ENCODE measurements around the gene OR6K3.
"Not testable (repeated sequence)": the region's sequence is repeated elsewhere in the genome, so short reads cannot be mapped to it uniquely, and the experiment has no call there.

Gene OR6K3, protein sequence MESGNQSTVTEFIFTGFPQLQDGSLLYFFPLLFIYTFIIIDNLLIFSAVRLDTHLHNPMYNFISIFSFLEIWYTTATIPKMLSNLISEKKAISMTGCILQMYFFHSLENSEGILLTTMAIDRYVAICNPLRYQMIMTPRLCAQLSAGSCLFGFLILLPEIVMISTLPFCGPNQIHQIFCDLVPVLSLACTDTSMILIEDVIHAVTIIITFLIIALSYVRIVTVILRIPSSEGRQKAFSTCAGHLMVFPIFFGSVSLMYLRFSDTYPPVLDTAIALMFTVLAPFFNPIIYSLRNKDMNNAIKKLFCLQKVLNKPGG

DNA sequence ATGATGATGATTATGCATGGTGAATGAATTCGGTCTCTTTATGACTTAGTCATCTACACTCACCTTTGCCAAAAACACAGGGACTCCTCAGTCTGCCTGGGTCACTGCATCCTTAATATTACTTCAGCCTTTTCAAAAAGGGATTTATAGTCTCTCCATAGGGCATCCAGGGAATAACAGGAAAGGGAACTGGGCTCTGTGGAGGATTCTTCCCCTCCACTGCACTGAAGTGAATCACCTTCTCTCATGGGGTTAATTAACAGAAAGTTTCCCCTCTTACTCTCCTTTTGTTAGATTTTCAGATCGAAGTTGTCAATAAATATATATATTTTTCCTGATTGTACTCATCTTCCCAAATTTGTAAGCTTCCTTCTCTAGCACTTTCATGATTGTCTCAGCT, at the start of gene OR6K3:
Gene OR6K3, minus strand, starts transcription at position 101 of the 400 bp plus-strand sequence. CDS start 2,605 bp downstream, outside the sequence.
- no peak for DNase-seq

DNA sequence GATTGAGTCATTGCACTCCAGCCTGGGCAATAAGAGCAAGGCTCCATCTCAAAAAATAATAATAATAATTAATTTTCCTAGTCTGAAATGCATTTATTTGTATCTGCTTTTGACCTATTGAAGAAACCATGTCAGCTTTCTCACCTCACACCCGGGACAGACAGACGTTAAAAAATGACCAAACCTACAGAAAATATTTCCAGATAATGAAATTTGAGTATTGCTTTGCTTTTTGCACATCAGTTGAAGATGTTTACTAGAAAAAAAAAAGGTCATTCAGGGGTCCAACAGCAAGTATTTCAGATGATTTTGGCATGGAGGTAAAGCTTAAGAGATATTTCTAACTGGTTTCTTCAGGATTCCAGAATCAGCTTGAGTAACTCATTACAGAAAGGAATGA, 33.9 kb upstream of the OR6K3 start, which contains the start of gene OR6K6:
Gene OR6K6, plus strand, starts transcription at position 301 of the 400 bp plus-strand sequence. CDS start 168 bp downstream, outside the sequence.
- DNase-seq: no peak

DNA sequence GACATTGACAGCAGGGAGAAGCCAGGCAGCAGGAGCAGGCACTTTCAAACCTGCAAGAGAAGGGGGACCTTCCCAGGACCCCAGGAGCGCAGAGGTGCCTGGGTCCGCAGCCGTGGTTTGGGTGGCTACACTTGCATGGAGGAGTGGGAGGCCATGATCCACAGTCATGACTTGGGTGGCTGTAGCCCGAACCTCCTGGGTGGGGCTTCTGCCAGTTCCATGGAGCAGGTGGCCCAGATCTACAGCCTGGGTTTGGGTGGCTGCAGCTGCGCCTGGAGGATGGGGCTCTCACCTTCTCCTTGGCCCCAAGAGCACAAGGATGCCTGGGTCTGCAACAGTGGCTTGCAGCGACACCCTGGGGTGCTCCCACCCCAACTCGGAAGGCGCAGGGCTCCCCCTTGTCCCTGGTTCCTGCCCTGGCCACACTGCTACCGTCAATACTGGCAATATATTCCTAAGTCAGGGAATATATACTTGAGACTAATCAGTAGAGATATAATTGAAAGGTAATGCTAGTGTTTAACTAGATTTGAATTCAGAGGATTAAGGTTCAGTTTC, 31.7 kb upstream of the OR6K3 start:
- no peak for DNase-seq

DNA sequence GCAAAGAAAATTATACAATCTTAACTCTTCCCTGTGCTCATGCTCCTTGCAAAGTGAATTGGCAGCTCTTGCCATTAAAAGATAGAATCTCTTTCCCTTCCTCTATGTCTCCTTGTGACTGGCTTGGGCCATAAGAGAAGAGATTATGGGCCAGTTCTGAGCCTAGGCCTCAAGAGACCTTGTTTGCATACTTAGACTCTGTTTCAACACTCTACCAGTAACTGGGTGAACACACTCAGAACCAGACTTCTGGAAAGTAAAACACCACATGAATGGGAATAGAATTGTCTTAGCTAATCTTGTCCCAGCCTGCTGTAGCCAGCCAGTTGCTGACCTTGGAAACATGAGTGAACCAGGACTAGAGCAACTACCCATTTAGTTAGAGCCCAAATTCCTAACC, 15.3 kb upstream of the OR6K3 start:
- DNase-seq: no peak

DNA sequence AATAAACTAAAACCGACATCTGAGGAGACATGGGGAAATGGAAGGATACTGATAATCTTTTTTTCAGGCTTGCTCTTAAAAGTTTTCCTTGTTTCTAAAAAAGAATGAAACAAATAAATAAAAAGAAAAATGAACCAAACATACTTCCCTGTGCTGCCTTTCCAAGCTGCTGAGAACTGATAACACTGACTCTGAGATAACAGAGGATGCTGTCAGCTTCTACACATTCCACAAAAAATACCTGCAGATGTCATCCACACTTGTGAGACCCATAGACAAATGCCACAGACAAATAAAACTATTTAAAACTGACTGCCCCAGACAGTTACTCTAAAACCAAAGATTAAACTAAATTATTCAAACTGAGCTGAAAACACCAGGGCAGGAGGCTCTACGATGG, 12.0 kb upstream of the OR6K3 start:
- no peak for DNase-seq

DNA sequence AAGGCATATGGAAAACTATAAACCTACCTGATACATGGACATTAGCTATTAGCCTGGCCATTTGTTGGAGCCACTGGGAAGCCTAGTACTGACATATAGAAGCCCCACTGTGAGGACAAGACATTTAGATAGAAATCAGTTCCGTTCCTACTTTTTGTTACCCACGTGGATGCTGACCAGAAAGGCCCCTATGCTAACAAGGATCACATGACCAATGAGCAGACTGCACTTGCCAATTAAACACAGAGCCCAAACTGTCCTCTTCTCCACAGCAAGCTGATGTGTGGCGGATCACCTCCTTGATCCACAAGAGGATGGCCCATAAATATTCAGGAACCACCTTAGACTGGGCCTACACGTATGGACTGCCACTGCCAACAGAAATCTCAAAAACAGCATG, 11.2 kb upstream of the OR6K3 start:
- DNase-seq: no peak

DNA sequence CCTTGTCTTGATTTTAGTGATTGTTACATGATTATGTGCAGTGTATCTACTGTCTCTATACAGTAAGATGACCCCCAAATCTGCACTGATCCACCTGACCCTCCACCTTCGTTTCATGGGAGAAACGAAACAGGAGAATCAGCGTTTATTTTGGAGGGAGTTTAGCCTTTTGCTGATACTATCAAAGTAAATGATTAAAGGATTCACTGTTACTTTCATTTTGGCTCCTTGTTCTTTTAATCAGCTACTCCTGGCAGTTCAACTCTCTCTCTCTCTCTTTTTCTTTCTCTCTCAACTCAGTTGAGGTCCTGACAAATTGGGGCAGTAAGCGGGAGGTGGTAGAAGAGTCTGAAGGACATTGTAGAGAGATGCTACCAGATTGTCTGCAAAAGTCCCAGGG, 9.9 kb upstream of the OR6K3 start:
- DNase-seq: no peak

DNA sequence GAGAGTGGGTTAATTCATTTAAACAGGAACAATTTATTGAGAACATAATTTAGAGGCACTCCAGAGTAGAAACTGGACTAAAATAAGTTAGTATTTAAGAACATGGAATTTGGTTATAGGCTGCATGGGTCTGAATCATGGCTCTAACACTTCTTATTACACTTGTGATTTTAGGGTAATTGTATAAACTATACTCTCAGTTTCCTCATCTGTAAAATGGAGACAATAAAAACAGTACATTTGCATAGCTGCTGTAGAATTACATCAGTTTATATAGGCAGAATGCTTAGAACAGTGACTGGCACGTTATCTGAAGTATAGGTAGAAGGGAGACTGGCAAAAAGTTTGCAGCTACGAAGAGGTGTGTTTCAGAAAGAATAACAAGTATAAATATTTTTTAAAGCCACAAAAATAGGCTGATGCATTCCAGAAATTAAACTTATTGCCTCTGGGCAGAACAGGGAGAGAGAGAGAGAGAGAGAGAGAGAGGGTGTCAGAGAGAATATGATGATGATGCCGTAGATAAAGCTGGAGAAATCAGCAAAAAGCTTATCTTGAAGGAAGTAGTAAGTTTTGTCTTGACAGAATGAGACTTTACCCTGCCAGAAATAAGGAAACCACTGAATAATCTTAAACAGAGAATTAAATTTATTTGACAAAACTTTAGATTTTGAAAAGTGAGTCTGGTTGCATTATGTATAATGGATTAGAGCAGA, 8.1 kb upstream of the OR6K3 start:
- DNase-seq: no peak

DNA sequence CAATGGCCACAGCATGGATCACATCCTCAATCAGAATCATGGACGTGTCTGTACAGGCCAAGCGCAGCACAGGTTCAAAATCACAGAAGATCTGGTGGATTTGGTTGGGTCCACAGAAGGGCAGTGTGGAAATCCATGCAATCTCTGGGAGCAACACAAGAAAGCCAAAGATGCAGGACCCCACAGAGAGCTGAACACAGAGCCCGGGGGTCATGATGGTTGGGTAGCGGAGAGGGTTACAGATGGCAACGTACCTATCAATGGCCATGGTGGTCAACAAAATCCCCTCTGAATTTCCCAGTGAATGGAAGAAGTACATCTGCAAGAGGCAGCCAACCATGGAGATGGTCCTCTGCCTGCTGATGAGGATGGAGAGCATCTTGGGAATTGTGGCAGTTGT, 3.9 kb upstream of the OR6K3 start:
- DNase-seq: no peak

DNA sequence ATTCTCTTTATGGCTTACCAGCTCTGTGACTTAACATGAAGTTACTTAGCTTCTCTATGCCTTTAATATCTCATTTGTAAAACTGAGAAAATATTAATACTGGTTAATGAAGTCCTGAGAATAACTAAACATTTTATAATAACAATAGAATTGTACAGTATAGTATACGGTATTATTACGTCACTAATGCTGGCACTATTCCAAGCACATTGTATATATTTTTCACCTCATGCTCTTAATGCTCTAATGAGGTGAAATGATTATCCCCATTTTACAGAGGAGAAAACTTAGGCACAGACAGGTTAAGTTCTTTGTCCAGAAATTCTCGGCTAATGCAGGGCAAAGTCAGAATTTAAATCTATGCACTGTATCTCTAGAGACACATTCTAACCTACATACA, 856 bp downstream of the OR6K3 start:
- DNase-seq: no peak

DNA sequence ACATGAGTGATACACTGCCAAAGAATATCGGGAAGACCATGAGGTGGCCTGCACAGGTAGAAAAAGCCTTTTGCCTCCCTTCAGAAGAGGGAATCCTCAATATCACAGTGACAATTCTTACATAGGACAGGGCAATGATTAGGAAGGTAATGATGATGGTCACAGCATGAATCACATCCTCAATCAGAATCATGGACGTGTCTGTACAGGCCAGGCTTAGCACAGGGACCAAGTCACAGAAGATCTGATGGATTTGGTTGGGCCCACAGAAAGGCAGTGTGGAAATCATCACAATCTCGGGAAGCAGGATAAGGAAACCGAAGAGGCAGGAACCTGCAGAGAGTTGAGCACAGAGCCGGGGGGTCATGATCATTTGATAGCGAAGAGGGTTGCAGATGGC, 3.2 kb downstream of the OR6K3 start:
- DNase-seq: no peak

DNA sequence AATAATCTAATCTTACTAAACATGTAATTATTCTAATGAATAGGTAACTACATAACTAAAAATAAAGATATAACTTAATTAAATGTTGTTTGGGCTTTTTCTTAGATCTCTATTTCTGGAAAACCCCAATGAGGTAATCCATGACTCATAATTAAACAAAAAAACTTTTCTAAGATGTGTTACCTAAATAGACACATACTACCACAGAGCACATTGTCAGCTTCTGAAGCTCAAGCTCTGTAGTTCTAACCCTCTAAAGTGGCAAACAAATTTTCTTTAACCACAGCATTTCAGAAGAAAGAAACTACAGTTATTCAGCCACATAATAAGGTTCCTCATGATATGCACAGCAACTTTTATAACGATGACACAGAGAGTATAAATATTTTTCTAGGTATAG, 4.2 kb downstream of the OR6K3 start:
- no peak for DNase-seq

DNA sequence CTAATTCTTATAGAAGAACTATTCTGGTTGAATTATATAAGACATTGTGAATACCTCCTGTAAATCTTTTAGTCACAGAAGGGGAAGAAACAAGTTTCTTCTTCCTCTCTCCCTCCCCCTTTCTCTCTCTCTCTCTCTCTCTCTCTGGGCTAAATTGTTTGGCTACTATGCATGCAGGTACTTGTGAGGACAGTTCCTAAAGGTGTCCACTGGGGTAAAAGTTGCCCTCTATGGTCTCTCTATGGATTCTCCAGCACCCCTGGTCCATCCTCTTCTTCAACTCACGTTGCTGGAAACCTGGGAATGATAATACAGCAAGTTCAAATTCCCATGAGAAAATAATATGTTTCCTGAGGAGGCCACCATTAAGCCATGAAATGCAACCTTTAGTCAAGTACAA, 5.8 kb downstream of the OR6K3 start:
- DNase-seq: no peak

DNA sequence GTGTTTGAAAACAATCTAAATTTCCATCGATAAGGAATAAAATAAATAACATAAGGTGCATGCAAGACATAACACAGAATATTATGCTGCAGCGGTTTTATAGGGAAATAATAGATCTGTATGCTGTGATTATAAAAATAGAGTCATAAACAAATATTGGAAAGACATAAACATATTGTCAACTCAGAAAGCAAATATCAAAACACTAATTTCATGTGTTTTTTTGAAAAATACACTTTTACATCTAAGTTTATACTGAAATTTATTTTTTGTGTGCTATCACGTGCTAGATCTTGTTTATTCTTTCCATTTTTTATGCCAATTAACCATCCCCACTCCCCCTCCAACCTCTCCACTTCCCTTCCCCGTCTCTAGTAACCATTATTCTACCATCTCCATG, 9.4 kb downstream of the OR6K3 start:
- no peak for DNase-seq

DNA sequence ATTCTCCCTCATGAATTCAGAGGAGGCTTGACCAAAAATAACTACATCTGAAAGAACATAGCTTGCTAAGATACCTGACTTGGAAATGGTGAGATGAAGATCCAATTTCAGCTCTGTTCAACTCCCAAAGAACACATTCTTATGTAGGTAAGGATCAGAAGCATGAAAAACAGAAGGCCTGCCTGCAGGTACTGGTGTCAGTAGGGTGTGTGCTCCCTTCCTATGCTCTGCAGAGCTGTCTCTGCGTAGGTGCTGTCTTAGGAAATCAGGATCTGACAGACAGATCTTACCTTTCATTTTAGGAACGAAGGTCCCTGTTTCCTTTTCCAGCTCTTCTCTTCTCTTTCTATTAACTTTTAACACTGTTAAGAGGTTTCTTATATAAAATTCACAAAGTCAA, 14.4 kb downstream of the OR6K3 start:
- DNase-seq: no peak

DNA sequence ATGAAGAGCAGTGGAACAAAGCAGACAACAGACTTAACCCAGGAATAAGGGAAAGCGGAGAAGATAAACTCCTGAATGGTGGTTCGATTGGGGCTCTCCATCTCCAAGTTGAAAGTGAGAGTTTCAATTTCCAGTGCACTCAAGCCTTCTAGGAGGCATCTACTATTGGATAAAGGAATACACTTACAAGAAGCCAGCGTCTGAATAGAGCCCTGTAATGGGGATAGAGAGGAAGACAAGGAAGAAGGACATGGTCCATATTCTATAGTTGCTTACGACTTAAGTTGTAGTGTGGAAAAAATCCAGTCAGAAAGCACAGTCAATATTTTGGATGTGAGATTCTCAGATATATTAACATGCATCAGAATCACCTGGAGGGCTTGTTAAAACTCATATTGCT, 20.0 kb downstream of the OR6K3 start, which contains the start of gene OR6K2:
Gene OR6K2, minus strand, starts transcription at position 101 of the 400 bp plus-strand sequence. Its CDS starts 0 bp downstream, at position 101.
- no peak for DNase-seq

DNA sequence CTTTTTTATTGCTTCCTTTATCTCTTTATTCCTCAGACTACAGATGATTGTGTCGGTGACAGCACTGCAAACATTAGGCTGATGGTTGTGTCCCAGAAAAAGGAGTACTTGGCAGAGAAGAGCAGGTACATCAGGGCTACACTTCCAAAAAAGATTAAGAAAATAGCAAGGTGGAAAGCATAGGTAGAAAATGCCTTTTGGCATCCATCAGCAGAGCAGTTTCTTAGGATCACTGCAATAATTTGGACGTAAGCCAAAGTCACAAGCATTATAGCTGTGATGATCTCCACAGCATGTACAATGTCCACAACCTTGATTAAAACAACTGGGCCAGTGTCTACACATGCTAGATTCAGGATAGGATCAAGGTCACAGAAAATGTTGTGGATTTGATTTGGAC, 25.9 kb downstream of the OR6K3 start:
- no peak for DNase-seq

DNA sequence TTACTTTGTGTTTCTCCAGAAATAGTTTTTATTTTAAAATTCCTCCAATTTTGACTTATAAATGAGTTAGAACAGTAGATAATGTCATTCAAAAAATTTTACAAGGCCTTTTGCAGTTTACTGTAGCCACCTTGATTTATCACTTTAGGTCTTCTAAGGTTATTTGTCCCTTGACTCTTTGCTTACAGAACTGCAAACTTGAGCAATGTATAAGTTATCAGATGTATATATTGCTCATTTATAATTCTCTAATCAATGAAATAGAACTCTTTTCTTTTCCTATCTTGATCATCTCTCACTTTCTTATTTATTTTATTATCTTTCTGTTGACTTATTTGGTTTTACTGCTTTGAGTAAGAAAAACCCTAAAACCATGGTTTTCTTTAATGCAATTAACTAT, 28.2 kb downstream of the OR6K3 start:
- DNase-seq: no peak

DNA sequence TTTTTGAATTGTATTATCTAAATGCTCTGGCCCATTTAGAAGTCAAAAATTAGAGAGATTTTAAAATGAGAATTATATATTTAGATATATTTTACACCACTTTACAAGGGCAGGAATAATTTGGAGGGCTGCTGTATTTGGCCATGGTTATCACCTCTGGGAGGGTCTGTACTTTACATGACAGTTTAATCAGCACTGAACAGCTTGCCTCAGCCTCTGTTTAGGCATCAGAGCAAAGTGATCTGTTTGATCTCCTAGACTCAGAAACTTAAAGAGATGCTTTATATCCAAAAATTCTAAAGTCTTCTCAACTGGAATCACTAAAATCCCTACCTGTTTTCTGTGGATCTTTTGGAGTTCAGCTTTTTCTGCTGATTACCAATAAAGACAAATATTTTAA, 28.6 kb downstream of the OR6K3 start:
- DNase-seq: no peak

DNA sequence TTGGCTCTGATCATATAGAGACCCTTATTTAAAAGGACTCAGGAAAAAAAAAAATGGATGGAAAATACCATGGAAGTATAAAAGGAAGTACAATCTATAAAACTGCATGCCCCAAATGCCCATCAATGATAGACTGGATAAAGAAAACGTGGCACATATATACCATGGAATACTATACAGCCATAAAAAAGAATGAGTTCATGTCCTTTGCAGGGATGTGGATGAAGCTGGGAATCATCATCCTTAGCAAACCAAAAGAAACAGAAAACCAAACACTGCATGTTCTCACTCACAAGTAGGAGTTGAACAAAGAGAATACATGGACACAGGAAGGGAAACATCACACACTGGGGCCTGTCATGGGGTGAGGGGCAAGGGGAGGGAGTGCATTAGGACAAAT, 29.4 kb downstream of the OR6K3 start:
- not testable (repeated sequence) for DNase-seq

DNA sequence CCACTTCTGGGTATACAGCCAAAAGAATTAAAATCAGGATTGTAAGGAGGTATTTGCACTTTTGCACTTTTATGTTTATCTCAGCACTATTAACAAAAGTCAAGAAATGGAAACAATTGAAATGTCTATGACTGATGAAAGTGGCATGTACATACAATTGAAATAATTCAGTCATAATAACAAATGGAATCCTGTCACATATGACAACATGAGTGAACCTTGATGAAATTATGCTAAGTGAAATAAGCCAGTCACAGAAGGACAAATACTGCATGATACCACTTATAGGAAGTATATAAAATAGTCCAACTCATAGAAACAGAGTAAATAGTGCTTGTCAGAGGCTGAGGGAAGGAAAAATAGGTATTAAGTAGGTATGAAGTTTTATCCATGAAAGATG, 30.6 kb downstream of the OR6K3 start:
- DNase-seq: no peak

DNA sequence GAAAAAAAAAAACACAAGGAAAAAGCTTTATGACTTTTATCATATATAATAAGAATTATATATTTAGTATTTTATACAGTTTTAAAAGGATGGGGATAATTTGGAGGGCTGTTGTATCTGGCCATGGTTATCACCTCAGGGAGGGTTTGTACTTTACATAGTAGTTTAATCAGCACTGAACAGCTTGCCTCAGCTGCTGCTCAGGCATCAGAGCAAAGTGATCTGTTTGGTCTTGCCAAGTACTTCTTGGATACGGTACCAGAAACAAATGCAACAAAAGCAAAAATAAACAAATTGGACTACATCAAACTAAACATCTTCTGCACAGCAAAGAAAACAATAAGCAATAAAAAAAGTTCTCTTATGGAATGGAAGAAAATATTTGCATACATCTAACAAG, 31.4 kb downstream of the OR6K3 start:
- no peak for DNase-seq

DNA sequence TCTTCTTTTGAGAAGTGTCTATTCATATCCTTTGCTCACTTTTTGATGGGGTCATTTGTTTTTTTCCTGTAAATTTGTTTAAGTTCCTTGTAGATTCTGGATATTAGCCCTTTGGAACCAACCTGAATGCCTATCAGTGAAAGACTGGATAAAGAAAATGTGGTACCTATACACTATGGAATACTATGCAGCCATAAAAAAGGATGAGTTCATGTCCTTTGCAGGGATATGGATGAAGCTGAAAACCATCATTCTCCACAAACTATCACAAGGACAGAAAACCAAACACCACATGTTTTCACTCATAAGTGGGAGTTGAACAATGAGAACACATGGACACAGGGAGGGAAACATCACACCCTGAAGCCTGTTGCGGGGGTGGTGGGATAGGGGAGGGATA, 32.2 kb downstream of the OR6K3 start:
- DNase-seq: not testable (repeated sequence)

DNA sequence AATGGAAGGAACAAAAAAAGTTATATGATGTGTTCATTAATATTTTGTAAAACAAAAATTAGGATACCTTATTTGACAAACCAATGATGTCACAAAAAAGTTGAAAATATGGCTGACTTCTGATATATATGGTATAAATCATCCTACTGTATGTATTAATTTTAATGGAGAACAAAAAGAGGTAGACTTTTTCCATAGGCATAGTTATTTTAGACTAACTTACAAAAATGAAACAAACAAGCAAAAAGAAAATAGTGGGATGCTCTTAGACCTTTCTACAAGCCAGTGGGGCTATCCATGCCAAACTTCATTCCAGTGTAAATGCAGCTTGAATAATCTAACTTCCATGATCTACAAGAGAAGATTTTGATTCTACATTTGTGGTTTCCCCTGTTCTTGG, 33.5 kb downstream of the OR6K3 start:
- DNase-seq: no peak
